HG02678 (cell line): ENCODE data around the gene SPINK5.
"Not testable (repeated sequence)": the region's sequence is repeated elsewhere in the genome, so short reads cannot be mapped to it uniquely, and the experiment has no call there.

Experiments
- ATAC-seq: cut with Tn5 transposase; IDR thresholded peaks from one replicate; pipeline ENCODE4 v1.9.1; 2021; ENCODE audit warnings: mild to moderate bottlenecking, moderate library complexity; ENCODE audit not compliant: unreplicated experiment

Gene SPINK5

GRCh38 chr5:148063861-148064260 is at the start of gene SPINK5:
Gene SPINK5 (plus strand): TSS chr5:148063980. CDS start chr5:148064045, 65 bp downstream.
- no peak for ATAC-seq

GRCh38 chr5:148014276-148014675 is 49.5 kb upstream of the SPINK5 start:
- no peak for ATAC-seq

GRCh38 chr5:148020257-148020988 is 43.4 kb upstream of the SPINK5 start:
- no peak for ATAC-seq

GRCh38 chr5:148027505-148027904 is 36.3 kb upstream of the SPINK5 start:
- no peak for ATAC-seq

GRCh38 chr5:148029131-148029530 is 34.6 kb upstream of the SPINK5 start:
- no peak for ATAC-seq

GRCh38 chr5:148033134-148033533 is 30.6 kb upstream of the SPINK5 start:
- ATAC-seq, result no peak

- ATAC-seq, result no peak
These were observed 28.1 kb upstream of the SPINK5 start for GRCh38 chr5:148035676-148036075.

GRCh38 chr5:148042881-148043280 is 20.9 kb upstream of the SPINK5 start:
- no peak for ATAC-seq

GRCh38 chr5:148043705-148044104 is 20.1 kb upstream of the SPINK5 start:
- ATAC-seq, result no peak

- ATAC-seq, result not testable (repeated sequence)
These were observed 8.6 kb upstream of the SPINK5 start for GRCh38 chr5:148055160-148055559.

GRCh38 chr5:148060309-148060708 is 3.5 kb upstream of the SPINK5 start:
- ATAC-seq, result no peak

GRCh38 chr5:148060881-148061280 is 2.9 kb upstream of the SPINK5 start:
- ATAC-seq, result no peak

- no peak for ATAC-seq
These were observed 6.8 kb downstream of the SPINK5 start for GRCh38 chr5:148070621-148071020.

- no peak for ATAC-seq
These were observed 8.4 kb downstream of the SPINK5 start for GRCh38 chr5:148072207-148072606.

- no peak for ATAC-seq
These were observed 11.7 kb downstream of the SPINK5 start for GRCh38 chr5:148075529-148075928.

GRCh38 chr5:148083203-148083602 is 19.4 kb downstream of the SPINK5 start:
- no peak for ATAC-seq

GRCh38 chr5:148084269-148084668 is 20.5 kb downstream of the SPINK5 start:
- ATAC-seq, result no peak

- no peak for ATAC-seq
These were observed 21.5 kb downstream of the SPINK5 start for GRCh38 chr5:148085310-148085709.

- ATAC-seq, result no peak
These were observed 22.4 kb downstream of the SPINK5 start for GRCh38 chr5:148085977-148086705.

GRCh38 chr5:148090146-148090772 is 26.5 kb downstream of the SPINK5 start:
- no peak for ATAC-seq

- ATAC-seq, result no peak
These were observed 27.0 kb downstream of the SPINK5 start for GRCh38 chr5:148090773-148091250.
